SH-SY5Y (cell line): ENCODE data around the gene BANF2.

Source experiments
- GATA2 ChIP-seq: IDR thresholded peaks from 2 replicates; pipeline ENCODE4 v1.6.1; 2011; ENCODE audit warnings: mild to moderate bottlenecking, low read depth, low read length
- GATA3 ChIP-seq: IDR thresholded peaks from 2 replicates; pipeline ENCODE4 v1.6.1; 2011; ENCODE audit warnings: low read depth, mild to moderate bottlenecking, low read length, moderate library complexity

GRCh38 chr20:17768271-17768670 is 68.5 kb downstream of the BANF2 start:
- TF ChIP-seq GATA2 (no peak), GATA3 (no peak)
